Measurements from ENCODE around the gene TFCP2.

GRCh38 chr12:51103977-51104376 is 69.0 kb downstream of the TFCP2 start:
- TF ChIP-seq POLR2AphosphoS5 (IDR thresholded peaks at IDR 0.05; ENCODE audit: low read depth, low read length) (no peak), SIN3A (IDR thresholded peaks at IDR 0.05; ENCODE audit: borderline replicate concordance, insufficient read depth, low read length) (no peak), TAF1 (IDR thresholded peaks at IDR 0.05; ENCODE audit: borderline replicate concordance, insufficient read depth, low read length) (no peak), REST (IDR thresholded peaks at IDR 0.05; ENCODE audit: insufficient read depth in 1 of 2, low read depth in 2 of 2, low read length in 2 of 2) (no peak)

Data from PFSK-1 (cell line).